IPS-18c (cell line): ENCODE measurements around the gene CFC1.
"Not testable (repeated sequence)": the region's sequence is repeated elsewhere in the genome, so short reads cannot be mapped to it uniquely, and the experiment has no call there.

Source experiments
- H3K4me3 ChIP-seq: 2 replicates; pipeline ENCODE4 v1.7.0; 2013; ENCODE audit warnings: low read depth, mild to moderate bottlenecking, low read length, moderate library complexity; ENCODE audit not compliant: insufficient read depth
- H3K9me3 ChIP-seq: one replicate; pipeline ENCODE4 v1.6.1; 2013; ENCODE audit warnings: mild to moderate bottlenecking, low read length, moderate library complexity; ENCODE audit not compliant: control insufficient read depth, insufficient read depth

The CFC1 gene

DNA sequence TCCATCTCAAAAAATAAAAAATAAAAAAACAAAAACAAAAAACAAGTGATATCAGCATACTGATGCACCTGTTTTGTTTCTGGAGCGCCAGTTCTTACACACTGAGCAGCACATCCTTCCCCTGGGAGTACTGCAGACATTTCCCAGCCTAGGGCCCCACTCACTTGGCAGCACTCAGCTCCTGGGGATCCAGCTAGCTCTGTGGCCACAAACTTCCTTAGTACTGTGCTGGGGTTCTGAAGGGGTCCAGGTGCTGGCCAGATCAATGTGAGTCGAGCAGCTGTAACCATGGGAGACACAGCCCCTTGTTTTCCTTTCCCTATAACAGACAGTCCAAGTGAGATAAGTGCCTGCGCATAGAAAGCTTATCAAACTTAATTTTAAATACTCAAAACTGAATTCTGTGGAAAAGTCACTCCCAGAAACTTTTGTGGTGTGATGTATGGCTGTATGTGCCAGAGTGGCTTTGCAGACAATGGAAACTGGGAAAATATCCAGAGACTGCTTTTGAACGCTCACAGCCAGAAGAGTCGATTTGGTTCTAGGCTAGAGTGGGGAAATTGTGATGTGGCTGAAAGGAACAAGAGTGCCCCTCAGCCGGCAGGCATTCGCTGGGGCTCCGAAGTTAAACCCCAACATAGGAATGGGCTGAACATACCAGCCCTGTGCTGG is 9.1 kb downstream of the CFC1 start:
- H3K4me3 ChIP-seq, H3K9me3 ChIP-seq: not testable (repeated sequence)

DNA sequence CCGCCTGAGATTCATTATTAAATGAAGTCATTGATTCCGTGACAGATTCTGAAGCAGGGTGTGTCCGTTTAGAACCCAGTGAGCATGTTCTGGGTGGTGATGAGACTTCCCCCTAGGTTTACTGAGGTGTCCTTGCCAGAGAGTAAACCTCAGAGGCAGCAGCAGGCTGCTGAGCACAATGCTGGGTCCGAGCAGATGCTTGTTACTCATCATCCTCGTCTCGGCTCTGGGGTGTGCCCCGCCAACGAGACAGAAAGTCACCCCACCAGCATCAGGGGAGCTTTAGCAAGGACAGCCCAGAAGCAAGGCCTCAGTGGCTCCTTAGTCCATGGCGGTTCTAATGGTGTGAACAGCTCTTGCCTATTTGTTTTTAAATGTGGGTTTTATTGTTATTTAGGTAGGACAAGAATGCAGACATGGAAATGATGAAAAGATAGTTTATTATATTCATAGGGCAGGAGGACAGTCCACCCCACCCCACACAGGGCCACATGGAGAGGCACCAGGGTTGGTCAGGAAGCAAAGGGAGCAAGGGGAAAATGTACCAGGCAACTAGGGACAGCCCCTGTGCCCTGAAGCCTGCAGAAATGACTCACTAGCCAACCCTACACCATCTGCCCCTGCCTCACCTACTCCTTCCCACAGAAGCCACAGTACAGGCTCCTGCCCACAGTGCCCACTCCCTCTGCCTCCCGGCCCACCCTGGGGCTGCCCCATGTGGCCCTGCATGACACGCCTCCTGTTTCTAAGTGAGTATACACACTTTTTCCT is 10.5 kb downstream of the CFC1 start:
- not testable (repeated sequence) for H3K9me3 ChIP-seq, H3K4me3 ChIP-seq

DNA sequence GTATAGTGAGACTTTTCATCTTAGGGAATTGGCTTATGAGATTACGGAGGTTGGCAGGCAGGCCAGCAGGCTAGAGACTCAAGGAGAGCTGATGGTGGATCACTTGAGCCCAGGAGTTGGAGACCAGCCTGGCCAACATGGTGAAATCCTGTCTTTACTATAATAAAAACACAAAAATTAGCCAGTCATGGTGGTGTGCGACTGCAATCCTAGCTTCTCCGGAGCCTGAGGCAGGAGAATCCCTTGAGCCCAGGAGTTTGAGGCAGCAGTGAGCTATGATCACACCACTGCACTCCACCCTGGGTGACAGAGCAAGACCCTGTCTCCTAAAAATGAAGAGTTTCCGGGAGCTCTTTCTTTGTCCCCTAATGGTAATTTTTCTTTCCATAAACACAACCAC is 14.6 kb downstream of the CFC1 start:
- not testable (repeated sequence) for H3K4me3 ChIP-seq, H3K9me3 ChIP-seq

DNA sequence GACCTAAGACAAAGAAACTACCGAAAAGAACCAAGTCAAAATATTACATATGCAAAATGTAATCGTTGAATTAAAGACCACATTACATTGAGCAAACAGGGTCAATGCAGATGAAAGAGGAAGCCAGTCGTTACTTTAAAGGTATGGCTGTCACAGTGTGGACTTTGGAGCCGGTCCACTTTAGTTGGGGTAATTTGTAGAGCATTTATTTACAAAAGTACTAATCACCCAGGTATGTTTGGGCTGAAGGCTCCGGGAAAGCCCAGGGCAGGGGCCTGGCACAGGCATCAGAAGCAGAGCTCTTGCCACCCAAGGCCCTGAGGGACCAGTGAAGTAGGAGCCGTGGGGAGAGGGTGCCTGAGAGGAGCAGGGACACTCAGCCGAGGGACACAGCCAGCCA is 15.8 kb downstream of the CFC1 start:
- not testable (repeated sequence) for H3K9me3 ChIP-seq

DNA sequence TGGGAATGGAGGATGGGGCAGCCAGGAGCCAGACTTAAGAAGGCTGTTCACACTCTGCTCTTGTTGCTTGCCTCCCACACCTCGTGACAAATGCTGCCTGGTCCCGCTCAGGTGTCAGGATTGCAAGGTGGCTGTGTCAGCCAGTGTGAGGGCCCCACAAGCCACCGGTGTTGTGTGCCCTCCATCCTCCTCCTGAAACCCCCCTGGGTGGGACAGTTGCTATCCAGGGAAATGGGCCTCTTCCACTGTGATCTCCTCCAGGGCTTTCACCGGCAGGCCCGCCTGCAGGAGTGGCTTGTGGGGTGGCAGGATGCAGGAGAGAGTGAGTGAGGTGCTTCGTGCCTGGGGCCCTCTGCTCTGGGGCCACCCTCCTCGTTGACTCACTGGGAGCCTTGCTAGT is 16.4 kb downstream of the CFC1 start:
- H3K4me3 ChIP-seq, H3K9me3 ChIP-seq: not testable (repeated sequence)

More for the DNA sequence above, 15.8 kb downstream of the CFC1 start:
- not testable (repeated sequence) for H3K4me3 ChIP-seq

DNA sequence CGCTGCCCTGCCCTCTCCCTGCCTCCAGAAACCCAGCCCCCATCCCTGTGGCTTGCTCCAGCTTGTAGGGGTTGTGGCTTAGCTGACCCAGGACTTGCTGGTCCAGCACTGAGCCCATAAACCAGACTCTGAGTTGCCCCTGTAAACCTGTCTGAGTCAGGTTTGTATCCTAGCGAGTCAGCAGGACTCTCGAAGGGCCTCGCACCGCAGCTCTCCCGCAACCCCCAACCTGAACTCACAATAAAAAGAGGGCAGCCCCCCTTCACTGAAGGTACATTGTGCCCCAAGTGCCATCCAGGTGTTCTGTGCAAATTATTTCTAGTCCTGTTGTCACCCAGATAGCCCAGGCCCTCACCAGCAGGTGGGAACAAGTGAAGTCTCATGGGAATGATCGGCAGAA is 17.9 kb downstream of the CFC1 start:
- not testable (repeated sequence) for H3K4me3 ChIP-seq, H3K9me3 ChIP-seq

DNA sequence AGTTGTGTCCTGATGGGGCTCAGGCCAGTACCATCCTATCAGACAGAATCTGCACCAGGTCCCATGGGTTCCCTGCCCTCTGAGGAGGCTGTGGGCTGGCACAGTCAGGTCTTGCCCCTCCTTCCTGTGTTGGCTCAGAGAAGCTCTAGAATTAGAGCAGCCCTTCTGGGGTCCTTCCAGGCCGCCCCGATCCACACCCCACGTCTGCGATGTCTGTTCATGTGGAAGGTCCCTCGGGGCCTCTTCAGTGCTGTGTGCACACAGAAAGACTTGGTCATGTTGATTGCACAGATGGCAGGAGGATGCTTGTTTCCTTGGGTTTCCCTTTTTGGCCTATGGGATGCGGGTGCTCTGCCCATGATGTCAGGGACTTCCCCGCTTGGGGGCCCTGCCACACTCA is 20.3 kb downstream of the CFC1 start:
- not testable (repeated sequence) for H3K9me3 ChIP-seq, H3K4me3 ChIP-seq

DNA sequence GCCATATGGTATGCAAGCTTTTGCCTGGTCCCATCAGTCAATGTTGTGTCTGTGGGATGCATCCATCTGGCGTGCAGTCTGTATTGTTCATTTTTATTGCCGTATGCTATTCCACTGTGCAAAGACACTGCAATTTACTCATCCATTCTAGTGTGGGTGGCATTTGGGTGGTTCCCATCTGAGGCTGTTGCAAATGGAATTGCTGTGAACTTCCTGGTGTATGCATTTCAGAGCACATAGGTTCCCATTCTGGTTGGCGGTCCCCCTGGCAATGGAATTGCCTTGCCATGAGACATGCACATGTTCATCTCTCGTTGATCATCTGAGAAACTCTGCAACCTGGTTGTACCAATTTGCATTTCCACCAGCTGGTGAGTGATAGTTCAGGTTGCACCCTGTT is 21.8 kb downstream of the CFC1 start:
- not testable (repeated sequence) for H3K4me3 ChIP-seq, H3K9me3 ChIP-seq

DNA sequence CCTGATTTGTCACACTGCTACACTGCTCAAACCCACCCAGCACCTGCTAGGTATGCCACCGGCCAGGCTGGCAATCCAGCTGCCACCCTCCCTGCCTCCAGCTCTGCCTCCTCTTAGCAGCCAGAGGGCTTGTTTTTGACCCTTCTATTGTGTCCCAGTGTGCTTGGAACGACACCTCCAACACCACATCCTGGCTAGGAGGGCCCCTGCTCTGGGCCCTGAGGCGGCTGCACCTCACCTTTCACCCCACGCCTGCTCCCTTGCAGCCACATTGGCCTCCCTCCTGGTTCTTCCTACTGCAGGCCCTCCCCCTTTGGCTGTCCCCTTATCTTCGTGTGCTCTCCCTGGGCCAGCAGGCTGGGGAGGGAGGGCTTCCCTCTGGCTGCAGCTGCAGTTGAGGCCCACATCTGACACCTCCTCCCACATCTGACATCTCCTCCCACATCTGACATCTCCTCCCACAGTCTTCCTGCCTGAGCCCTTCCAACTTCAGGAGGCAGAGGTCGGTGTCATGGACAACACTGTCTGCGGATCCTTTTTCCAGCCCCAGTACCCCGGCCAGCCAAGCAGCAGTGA is 23.1 kb downstream of the CFC1 start:
- H3K4me3 ChIP-seq, H3K9me3 ChIP-seq: not testable (repeated sequence)

DNA sequence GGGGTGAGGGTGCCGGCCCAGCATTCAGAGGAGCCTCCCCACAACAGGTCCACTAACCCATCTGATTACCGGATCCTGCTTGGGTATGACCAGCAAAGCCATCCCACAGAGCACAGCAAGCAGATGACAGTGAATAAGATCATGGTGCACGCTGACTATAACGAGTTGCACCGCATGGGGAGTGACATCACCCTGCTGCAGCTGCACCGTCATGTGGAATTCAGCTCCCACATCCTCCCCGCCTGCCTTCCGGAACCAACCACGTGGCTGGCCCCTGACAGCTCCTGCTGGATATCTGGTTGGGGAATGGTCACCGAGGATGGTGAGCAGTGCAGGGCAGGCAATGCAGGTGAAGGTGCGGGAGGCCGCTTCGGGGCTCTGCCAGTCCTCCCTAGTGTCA is 25.1 kb downstream of the CFC1 start:
- H3K9me3 ChIP-seq, H3K4me3 ChIP-seq: not testable (repeated sequence)

DNA sequence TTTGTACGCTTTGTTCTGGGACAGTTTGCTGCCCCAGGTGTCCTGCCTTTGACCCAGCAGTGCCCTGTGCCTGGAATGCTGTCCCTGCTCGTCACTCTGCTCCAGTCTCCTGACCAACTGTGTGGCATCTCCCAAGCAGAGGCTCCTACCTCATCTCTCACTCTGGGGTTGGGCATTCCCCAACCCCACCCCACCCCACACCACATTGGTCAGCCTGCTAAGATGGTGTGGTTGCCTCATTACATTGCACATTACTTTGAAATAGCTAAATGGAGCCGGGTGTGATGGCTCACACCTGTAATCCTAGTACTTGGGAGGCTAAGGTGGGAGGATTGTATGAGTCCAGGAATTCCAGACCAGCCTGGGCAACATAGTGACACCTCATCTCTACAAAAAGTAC is 27.4 kb downstream of the CFC1 start:
- H3K9me3 ChIP-seq, H3K4me3 ChIP-seq: not testable (repeated sequence)

DNA sequence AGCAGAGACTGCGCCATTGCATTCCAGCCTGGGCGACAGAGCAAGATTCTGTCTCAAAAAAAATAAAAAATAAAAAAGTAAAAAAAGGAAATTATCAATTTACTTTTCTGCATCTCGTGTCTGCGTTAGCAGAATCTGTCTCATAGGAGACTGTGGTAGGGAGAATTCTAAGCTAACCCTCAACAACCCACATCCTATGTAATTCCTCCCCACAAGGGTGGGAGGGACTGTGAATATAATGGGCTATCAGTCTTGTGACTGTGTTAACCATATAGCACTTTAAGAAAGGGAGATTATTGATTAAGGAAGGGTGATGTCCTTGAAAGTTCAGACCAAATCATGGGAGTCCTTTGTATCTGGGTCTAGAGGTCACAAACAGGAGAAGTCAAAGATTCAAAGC is 33.2 kb downstream of the CFC1 start:
- not testable (repeated sequence) for H3K9me3 ChIP-seq, H3K4me3 ChIP-seq

DNA sequence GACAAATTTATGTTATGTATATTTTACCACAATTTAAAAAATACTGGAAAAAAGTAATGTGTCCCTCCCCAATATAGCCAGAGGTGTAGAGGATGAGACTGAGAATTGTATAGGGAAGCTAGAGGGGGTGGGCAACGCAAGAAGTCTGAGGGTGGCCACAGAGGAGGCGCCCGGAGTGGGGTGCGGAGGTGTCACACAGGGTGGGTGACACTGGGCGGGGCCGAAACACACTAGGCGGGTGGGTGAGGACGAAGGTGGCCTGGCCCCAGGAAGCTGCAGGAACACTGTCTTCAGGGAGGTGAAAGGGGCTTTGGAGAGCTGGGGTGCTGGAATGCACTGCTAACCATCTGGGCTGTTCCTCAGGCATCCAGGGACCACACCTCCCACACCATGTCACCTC is 42.9 kb downstream of the CFC1 start:
- H3K4me3 ChIP-seq, H3K9me3 ChIP-seq: not testable (repeated sequence)

DNA sequence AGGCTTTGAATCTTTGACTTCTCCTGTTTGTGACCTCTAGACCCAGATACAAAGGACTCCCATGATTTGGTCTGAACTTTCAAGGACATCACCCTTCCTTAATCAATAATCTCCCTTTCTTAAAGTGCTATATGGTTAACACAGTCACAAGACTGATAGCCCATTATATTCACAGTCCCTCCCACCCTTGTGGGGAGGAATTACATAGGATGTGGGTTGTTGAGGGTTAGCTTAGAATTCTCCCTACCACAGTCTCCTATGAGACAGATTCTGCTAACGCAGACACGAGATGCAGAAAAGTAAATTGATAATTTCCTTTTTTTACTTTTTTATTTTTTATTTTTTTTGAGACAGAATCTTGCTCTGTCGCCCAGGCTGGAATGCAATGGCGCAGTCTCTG is 45.2 kb downstream of the CFC1 start:
- H3K4me3 ChIP-seq, H3K9me3 ChIP-seq: not testable (repeated sequence)

DNA sequence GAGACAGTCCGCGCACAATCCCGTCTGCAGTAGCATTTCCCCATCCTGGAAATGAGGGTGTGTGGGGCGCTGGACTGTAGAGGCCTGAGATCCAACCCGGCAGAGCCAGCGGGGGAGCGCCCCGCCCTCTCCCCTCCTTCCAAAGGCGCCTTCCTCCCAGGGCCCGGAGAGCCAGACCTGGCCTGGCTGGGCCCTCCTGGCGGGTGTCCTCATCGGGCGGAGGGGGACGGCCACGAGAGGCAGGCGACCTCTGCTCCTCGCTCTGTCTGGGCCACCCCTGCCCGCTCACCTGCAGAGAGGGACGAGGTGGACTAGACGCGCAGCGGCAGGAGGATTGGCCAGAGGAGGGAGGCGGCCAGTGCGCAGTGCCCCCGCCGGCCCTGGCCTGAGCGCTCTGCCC is 49.9 kb downstream of the CFC1 start:
- not testable (repeated sequence) for H3K9me3 ChIP-seq, H3K4me3 ChIP-seq

DNA sequence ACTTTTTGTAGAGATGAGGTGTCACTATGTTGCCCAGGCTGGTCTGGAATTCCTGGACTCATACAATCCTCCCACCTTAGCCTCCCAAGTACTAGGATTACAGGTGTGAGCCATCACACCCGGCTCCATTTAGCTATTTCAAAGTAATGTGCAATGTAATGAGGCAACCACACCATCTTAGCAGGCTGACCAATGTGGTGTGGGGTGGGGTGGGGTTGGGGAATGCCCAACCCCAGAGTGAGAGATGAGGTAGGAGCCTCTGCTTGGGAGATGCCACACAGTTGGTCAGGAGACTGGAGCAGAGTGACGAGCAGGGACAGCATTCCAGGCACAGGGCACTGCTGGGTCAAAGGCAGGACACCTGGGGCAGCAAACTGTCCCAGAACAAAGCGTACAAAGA is 51.0 kb downstream of the CFC1 start:
- H3K9me3 ChIP-seq, H3K4me3 ChIP-seq: not testable (repeated sequence)

DNA sequence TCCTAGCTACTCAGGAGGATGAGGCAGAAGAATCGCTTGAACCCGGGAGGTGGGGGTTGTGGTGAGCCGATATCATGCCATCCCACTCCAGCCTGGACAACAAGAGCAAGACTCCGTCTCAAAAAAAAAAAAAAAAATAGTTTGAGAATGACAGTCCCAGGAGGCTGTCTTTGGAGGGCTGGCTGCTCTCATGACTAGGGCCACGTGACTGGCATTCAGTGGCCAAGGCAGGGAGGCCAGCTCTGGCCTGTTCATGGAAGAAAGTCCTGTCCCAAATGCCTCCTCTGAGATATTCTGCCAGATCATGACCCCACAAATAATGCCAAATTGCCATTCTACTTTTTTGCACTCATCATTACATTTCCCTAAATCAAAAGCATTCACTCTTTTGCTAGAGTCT is 54.4 kb downstream of the CFC1 start:
- not testable (repeated sequence) for H3K4me3 ChIP-seq

DNA sequence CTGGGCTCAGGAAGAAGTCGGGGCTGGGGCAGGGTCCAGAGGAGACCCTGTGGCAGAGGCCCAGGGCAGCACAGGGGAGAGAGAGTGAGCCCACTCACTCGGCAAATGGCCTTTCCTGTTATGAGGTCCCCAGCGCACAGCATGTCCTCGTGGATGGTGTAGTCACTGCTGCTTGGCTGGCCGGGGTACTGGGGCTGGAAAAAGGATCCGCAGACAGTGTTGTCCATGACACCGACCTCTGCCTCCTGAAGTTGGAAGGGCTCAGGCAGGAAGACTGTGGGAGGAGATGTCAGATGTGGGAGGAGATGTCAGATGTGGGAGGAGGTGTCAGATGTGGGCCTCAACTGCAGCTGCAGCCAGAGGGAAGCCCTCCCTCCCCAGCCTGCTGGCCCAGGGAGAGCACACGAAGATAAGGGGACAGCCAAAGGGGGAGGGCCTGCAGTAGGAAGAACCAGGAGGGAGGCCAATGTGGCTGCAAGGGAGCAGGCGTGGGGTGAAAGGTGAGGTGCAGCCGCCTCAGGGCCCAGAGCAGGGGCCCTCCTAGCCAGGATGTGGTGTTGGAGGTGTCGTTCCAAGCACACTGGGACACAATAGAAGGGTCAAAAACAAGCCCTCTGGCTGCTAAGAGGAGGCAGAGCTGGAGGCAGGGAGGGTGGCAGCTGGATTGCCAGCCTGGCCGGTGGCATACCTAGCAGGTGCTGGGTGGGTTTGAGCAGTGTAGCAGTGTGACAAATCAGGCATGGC is 55.4 kb downstream of the CFC1 start:
- not testable (repeated sequence) for H3K9me3 ChIP-seq, H3K4me3 ChIP-seq

More for the DNA sequence above, 54.4 kb downstream of the CFC1 start:
- not testable (repeated sequence) for H3K9me3 ChIP-seq
